SH-SY5Y (cell line): ENCODE results near the gene RAI1.

ENCODE experiments used
- GATA2 ChIP-seq: IDR thresholded peaks from 2 replicates; pipeline ENCODE4 v1.6.1; 2011; ENCODE audit warnings: mild to moderate bottlenecking, low read depth, low read length
- GATA3 ChIP-seq: IDR thresholded peaks from 2 replicates; pipeline ENCODE4 v1.6.1; 2011; ENCODE audit warnings: low read depth, mild to moderate bottlenecking, low read length, moderate library complexity

GRCh38 chr17:17728550-17729251 is 47.4 kb downstream of the RAI1 start:
- TF ChIP-seq GATA2 (no peak), GATA3 (no peak)
